Duodenal mucosa (tissue), 2 donors: ENCODE data around the gene ANXA1.

Source experiments
- H3K27ac ChIP-seq: one replicate; pipeline ENCODE4 v1.7.0; 2013; ENCODE audit warnings: low read depth, low read length
- H3K27me3 ChIP-seq, 2 donors: one replicate each; pipeline ENCODE4 v1.7.0; 2013; ENCODE audit warnings: low read length in 2 of 2, control low read depth in 1 of 2; ENCODE audit not compliant: insufficient read depth in 2 of 2, control insufficient read depth in 1 of 2
- H3K36me3 ChIP-seq, 2 donors: one replicate each; pipeline ENCODE4 v1.7.0; 2013; ENCODE audit warnings: low read length in 2 of 2, control low read depth in 1 of 2; ENCODE audit not compliant: insufficient read depth in 2 of 2, control insufficient read depth in 1 of 2
- H3K4me1 ChIP-seq, 2 donors: one replicate each; pipeline ENCODE4 v1.7.0; 2013; ENCODE audit warnings: low read length in 2 of 2, control low read depth in 1 of 2; ENCODE audit not compliant: insufficient read depth in 2 of 2, control insufficient read depth in 1 of 2
- H3K4me3 ChIP-seq, 2 donors: one replicate each; pipeline ENCODE4 v1.7.0; 2013; ENCODE audit warnings: low read length in 2 of 2, low read depth in 1 of 2
- H3K9ac ChIP-seq, 2 donors: one replicate each; pipeline ENCODE4 v1.7.0; 2013; ENCODE audit warnings: low read length in 2 of 2, low read depth in 1 of 2
- H3K9me3 ChIP-seq, 2 donors: one replicate each; pipeline ENCODE4 v1.7.0; 2013; ENCODE audit warnings: low read length in 2 of 2, control low read depth in 1 of 2; ENCODE audit not compliant: control insufficient read depth in 1 of 2

The ANXA1 gene

DNA sequence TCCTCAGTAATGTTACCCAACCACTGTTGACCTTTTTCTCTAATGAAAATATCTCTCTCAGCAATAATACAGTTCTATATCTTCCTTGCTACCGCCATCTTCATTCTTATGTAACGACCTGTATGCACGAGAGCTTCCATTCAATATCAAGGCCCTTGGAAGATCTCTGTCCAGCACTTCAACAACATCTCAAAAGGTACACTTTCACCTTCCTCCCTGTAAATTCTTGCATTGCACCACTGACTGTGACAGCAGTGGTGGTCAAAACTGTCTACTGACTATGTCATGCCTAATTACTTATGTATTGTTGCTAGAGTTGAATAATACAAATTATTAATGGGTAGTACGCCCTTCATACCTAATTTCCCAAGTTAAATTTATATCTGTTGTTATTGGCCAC lies 53.3 kb downstream of the ANXA1 start:
- no peaks in the 10 kb centered on the region for H3K9me3 ChIP-seq
- no peaks in the 10 kb centered on the region for H3K27me3 ChIP-seq
- no peak overlapping the region for H3K9ac ChIP-seq
- H3K27ac ChIP-seq: no peak overlapping the region
- no peaks in the 10 kb centered on the region for H3K4me1 ChIP-seq
- no peak overlapping the region for H3K4me3 ChIP-seq
- H3K36me3 ChIP-seq: no peaks in the 10 kb centered on the region

DNA sequence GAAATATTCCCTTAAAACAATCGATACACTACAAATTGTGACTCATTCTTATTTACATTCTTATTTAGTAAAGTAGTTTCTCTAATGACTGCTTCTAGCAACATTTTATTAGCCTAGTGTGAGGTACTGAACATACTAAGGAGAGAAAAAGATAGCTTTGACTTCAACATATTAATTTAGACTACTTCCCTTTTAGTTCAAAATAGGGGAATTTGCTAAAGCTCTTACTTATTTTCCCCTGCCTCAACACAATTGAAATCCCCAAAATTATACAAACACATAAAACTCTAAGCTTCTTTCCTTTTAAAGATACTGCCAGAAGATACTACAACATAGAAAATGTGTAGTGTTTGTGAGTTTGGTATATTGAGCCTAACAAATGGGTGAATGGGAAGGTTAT lies 55.2 kb downstream of the ANXA1 start:
- H3K9ac ChIP-seq: no peak overlapping the region
- no peaks in the 10 kb centered on the region for H3K27me3 ChIP-seq
- no peaks in the 10 kb centered on the region for H3K9me3 ChIP-seq
- no peak overlapping the region for H3K27ac ChIP-seq
- H3K4me1 ChIP-seq: no peaks in the 10 kb centered on the region
- no peak overlapping the region for H3K4me3 ChIP-seq
- no peaks in the 10 kb centered on the region for H3K36me3 ChIP-seq

DNA sequence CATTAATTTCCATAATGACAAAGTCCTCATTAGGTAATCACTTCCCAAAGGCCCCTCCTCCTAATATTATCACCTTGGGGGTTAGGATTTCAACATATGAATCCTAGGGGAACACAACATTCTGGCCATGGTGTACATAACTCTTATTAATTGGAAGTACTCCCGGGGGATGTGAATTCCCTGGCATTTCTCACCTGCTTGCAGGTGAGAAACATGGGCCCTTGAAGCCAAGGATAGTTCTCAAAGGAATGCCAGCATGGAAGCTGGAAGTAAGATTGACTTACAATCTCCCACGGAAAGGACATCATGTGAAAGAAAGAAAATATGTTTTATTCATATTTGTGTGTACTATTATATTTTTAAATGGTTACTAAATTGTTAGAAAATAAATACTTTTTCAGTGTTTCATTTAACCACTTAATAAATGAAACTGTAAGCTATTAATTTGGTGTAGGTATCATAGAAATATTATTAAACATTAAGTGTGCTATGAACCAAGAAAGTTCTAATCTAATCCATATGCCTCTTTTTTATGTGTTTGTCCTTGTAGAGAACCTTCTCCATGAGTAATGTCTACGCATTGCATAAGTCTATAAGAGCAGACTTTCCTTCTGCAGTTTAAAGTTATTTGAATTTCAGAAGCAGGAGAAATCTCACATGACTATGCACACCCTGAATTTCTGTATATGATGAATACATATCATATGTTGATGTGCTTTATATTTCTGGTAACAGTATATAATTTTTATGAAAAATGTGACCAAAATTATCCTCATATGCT lies 59.4 kb downstream of the ANXA1 start:
- Histone ChIP-seq H3K27ac (no peak overlapping the region), H3K36me3 (no peaks in the 10 kb centered on the region), H3K9ac (no peak overlapping the region), H3K9me3 (no peaks in the 10 kb centered on the region), H3K4me1 (no peaks in the 10 kb centered on the region), H3K4me3 (no peak overlapping the region), H3K27me3 (peaks cover 0 to 3% of the 10 kb centered on the region in 2 donors)

DNA sequence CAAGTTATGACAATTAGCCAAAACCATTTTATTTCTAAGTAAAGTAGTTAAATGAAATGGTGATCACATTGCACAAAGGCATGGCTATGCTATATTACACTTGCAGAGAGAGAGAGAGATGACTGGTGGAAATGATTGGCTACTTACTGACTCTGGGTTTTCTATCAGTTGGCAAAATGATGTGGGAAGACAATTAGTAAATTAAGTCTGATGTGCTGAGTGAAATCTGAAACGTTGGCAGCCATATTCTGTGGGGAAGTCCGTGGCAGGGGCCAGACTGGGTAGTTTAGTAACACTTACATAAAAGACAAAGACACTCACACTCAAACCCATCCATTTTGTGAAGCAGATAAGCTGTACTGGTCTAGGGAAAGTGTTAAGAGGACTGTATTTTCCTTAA lies 61.6 kb downstream of the ANXA1 start:
- Histone ChIP-seq H3K9ac (no peak overlapping the region), H3K4me1 (no peaks in the 10 kb centered on the region), H3K27me3 (peaks cover 0 to 3% of the 10 kb centered on the region in 2 donors), H3K27ac (no peak overlapping the region), H3K9me3 (no peaks in the 10 kb centered on the region), H3K4me3 (no peak overlapping the region), H3K36me3 (no peaks in the 10 kb centered on the region)

DNA sequence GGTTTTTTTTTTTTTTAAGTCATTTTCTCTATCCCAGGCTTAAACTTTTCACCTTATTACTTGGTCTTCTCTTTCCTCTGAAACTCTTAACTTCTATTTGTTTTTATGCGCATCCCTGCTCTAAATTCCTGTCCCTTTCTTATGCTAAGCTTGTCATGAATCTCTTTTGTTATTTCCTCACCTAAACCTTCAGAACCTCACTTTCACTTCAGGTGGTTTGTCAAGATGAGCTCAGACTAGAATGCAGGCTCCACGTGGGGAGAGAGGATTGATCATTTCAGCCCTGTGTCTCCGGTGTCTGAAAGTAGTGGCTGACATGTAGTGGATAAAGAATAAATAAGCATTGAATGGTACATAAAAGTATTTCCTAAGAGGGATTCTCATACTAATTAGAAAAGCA lies 63.6 kb downstream of the ANXA1 start:
- Histone ChIP-seq H3K27me3 (peaks cover 0 to 3% of the 10 kb centered on the region in 2 donors), H3K36me3 (no peaks in the 10 kb centered on the region), H3K4me3 (no peak overlapping the region), H3K9me3 (no peaks in the 10 kb centered on the region), H3K27ac (no peak overlapping the region), H3K9ac (no peak overlapping the region), H3K4me1 (no peaks in the 10 kb centered on the region)

DNA sequence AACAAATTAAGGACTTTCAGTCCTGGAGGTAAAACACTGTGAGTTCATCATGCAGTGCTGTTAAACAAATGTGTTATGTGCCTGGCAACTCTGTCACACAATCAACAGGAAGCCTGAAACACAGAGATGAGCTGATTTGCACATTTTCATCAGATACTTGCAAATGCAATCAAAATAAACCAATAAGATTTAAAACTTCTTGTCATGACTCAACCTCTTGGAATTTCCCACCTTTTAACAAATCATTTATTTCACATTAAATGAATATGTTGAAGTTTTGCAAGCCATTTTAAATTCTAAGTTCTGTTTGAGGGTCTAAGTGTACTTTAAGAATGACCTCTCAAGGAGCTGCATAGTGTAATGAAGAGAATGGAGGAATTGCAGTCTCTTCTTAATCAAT lies 64.4 kb downstream of the ANXA1 start:
- Histone ChIP-seq H3K27me3 (peaks cover 0 to 3% of the 10 kb centered on the region in 2 donors), H3K4me3 (no peak overlapping the region), H3K4me1 (no peaks in the 10 kb centered on the region), H3K27ac (no peak overlapping the region), H3K36me3 (no peaks in the 10 kb centered on the region), H3K9ac (no peak overlapping the region), H3K9me3 (no peaks in the 10 kb centered on the region)
